EL (cell line): ENCODE results near the gene CALM1.
A peak's percentile ranks its signal among the peaks of the same experiment; 100 is the strongest.
"Not testable (repeated sequence)": the region's sequence is repeated elsewhere in the genome, so short reads cannot be mapped to it uniquely, and the experiment has no call there.

ENCODE experiments used
- DNase-seq: peaks from one replicate; pipeline ENCODE4 v3.0.0-alpha.2; 2016

CALM1 gene

DNA sequence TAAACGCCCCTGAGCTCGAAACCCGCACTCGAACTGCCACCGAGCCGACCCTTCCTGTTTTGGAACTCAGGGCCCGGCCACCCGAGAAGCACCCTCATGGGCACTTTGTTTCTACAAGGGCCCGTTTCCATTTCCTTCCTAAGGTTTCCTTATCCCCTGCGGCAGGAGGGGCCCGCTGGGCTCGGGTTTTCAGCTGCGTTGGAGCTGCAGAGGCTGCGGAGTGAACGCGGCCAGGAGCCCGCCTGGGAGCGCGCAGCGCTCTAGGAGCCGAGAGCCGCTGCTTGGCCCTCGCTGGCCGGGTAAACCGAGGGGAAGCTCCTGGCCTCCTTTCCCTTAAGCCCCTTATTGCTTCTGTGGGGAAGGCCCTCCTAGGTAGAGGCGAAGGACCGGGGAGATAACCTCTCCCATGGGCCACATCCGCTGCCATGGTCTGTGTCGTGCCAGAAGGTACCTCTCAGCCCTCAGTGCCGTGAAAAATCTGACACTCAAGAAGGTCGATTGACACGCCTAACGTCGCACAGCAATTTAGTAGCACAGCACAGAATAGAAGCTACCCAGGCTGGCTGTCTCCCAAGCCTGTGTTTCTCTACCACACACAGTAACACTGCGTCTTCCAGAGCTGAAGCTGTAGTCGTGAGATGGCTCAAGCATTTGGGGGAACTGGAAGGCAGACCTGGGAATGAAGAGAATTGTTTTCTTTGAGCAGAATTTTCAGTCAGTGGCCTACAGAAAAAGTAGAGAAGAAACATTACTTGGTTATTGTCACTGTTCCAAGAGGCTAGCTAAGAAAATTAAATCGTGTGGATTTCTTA lies 12.9 kb upstream of the CALM1 start:
- DNase-seq: no peak

GRCh38 chr14:90384543-90384911 lies 12.3 kb upstream of the CALM1 start:
- DNase-seq: no peak

DNA sequence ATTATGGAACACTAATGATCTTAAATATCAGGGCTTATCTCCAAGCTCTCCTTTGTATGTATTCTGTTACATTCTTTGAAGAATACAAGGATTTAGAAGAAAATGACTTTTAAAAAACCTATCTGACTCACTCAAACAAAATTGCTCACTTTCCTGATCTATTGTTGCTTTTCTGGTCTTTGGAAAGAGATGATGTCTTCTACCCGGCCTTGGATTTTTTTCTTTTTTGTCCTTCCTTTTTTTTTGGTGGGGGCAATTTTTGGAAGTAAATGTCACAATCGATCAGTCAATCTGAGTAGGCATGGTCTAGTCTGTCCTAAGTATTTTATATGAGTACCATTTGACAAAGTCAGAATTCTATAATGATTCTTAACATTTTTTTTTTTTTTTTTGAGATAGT lies 10.5 kb upstream of the CALM1 start:
- no peak for DNase-seq

GRCh38 chr14:90387206-90387760 lies 9.5 kb upstream of the CALM1 start:
- DNase-seq: no peak

DNA sequence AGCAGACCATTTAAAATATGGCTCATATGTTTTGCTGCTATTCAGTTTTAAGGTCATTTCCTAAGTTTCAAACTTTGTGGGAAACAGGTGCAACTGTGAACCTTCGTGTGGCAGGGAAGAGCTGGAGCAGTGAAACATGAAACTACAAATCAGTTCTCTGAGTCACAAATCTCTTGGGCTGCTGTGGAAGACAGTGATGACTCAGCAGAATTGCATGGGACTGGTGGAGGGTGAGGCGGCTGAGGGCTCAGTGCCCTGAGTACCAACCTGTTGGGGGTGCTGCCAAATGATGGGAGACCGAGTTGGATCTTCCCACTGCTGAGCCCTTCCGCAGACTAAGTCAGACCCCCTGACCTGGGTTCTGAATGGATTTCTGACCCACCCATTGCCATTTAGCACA lies 8.4 kb upstream of the CALM1 start:
- peak; percentile 75 for DNase-seq

GRCh38 chr14:90388982-90389381 lies 7.8 kb upstream of the CALM1 start:
- DNase-seq: no peak

DNA sequence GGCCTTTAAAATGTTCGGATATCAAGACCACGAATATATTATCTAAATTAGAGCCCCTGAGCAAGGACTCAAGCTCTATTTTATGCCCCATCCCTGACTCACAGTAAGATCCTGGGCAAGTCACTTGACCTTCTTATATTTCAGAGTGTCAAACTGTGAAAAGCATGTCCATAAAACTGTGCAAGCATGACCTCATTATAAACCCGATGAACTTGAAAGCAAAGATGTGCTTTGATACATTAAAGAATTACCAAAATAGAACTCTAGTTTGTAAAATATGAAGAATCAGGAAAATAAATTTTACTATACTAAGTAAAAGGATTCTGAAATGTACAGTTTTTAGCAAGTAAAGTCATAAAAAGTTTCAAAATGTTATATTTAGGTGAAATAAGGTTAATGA lies 2.9 kb upstream of the CALM1 start:
- no peak for DNase-seq

- not testable (repeated sequence) for DNase-seq
These were observed 2.0 kb upstream of the CALM1 start for GRCh38 chr14:90394782-90395181.

GRCh38 chr14:90397425-90398314 lies 841 bp downstream of the CALM1 start:
- peak; percentile 68 for DNase-seq

DNA sequence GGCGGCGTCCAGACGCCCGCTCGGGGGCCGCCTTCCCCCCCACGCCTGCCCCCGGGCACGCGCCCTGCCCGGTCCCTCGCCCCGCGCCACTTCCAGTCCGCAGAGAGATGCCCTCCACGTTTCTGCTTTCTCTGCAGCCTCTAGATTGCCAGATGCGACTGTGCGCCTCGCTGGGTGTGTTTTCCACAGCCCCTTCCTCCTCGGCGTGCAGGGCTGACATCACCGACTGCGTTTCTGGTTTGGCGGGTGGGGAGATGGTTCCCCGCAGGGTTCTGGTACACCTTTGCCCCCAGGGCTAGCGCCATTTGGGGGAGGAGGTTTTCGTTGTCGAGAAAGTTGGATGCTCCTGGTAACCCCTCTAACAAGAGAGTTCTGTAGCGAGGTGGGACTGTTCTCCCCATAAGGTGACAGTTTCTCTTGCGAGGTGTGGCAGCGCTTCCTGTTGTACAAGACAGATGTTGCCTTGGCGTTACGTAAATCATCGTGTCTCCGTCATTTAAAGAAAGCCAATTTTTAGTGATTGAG lies 1.5 kb downstream of the CALM1 start:
- DNase-seq: peak; percentile 50

DNA sequence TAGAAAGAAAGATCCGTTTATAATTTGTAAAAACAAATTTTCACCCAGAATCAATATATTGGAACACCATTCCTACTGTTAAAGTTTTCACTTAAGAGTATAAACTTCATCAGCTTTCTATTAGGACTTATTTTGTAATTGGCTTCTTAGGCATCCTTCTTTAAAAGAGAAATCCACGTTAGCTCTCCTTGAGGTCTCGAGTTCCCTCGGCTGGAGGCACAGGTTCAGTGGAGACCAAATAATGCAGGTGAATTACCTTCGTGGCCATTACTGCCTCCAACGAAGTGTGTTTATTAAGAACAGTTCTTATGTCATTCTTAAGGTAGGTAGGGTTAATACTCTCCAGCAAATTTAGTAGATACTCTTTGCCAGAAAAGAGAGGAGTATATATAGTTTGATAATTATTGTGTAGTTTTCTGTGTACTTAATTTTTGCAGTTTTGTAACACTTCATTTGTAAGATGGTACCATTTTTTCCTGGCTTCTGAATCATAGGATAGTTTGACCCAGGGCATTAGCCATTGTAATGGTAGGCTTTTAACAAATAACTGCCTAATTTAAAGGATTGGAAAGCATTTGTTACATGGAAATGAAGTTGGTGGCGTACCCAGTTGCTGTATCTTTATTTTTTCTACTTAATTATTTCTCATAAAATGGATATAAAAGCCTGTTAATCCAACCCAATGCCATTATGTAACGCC lies 2.2 kb downstream of the CALM1 start:
- no peak for DNase-seq

- peak; percentile 90 for DNase-seq
These were observed 3.0 kb downstream of the CALM1 start for GRCh38 chr14:90399541-90400444.

- no peak for DNase-seq
These were observed 4.2 kb downstream of the CALM1 start for GRCh38 chr14:90400904-90401561.

- no peak for DNase-seq
These were observed 5.2 kb downstream of the CALM1 start for GRCh38 chr14:90402016-90402415.

GRCh38 chr14:90403065-90403464 lies 6.2 kb downstream of the CALM1 start:
- no peak for DNase-seq

GRCh38 chr14:90405101-90405500 lies 8.3 kb downstream of the CALM1 start:
- no peak for DNase-seq

DNA sequence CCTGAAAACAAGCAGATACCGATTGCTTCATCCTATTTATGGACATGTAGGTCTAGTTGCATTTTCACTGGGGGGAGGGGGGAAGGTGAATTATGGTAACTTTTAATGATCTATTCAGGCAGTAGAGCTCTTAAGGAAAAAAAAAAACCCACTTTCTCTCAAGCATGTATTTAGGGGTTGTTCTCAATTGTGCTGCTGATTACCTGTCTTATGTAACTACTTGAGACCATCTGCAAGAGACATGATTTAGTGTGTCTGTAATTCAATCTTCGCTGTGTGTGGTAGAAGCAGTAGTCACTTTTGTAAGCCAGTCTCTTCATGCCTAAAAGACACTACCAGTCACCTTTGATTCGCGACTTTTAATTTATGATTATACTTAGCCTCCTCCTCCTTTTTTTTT lies 8.9 kb downstream of the CALM1 start:
- no peak for DNase-seq

- no peak for DNase-seq
These were observed 9.6 kb downstream of the CALM1 start for GRCh38 chr14:90406384-90406798.

DNA sequence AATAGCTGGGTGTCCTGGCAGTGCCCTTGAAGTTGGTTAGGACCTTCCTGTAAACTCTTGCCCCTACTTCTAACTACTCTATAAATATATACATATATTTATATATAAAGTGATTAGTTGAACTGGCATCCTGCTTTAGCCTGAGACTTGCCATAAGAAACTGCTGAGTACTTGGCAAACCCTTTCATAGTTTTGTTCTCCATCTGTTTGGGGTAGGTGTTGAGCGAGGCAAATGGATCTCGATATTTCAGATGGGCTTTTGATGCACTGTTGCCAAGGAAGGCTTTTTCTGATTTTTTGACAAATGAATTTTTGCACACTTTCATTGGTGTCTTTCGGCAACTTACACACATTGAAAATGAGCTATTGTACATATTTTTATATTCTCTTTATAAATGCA lies 10.4 kb downstream of the CALM1 start:
- DNase-seq: no peak

DNA sequence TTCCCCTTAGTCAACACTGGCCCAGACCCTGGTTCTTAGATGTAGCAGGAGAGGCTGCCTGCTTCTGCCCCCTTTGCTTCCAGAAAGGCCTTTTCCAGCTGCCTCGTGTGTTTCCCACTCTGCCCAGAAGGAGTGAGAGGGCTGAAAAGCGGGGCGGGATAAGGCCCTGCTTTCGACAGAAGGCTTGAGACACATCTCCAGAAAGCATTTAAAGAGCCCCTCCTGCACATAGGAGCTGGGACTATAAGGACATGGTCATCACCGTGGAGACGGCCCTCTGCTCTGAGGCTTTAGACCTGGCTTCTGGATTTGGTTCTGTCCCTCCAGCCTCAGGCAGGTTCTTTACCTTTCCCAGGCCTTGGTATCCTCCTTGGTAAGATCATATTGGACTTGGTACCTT lies 11.9 kb downstream of the CALM1 start:
- DNase-seq: no peak

DNA sequence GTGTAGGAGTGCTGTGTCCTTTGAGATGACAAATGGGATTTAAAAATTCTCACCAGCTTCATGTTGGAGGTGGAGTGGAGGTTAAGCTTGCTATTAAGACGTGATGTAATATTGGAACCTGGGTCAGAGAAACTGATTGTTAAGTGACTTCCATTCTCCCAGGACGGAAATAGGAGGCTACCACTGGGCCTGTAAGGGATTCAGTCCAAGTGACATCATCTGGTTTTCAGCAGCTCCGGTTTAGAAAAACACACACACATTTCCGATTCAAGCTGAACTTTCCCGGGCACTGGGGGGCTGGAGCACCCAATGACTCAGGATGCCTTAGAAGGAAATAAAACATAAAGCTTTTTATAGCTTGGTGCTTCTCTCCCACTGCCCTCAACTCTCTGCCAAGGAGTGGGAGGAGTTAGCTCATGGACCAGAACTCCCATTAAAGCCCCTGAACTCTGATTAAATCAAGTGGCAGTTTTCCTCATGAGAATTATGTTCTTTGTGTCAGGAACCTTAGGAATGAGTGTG lies 12.4 kb downstream of the CALM1 start:
- DNase-seq: peak; percentile 98
